ENCODE results near the gene PCSK7.

DNA sequence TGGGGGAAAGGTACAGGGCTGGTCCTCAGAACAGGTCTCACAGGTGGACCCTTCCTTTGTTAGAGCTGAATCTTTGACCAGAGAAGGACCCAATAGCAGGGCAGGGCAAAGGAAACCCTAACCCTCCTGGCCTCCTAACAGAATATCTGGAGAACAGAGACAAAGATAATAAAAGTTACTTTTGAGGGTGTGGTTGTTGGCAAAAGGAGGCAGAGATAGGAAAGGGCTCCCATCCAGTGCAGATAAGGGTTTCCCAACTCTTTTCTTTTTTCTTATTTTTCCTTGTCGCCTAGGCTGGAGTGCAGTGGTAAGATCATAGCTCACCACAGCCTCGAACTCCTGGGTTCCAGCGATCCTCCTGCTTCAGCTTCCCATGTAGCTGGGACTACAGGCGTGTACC is 11.9 kb downstream of the PCSK7 start:
- TF ChIP-seq, protein P1, sequence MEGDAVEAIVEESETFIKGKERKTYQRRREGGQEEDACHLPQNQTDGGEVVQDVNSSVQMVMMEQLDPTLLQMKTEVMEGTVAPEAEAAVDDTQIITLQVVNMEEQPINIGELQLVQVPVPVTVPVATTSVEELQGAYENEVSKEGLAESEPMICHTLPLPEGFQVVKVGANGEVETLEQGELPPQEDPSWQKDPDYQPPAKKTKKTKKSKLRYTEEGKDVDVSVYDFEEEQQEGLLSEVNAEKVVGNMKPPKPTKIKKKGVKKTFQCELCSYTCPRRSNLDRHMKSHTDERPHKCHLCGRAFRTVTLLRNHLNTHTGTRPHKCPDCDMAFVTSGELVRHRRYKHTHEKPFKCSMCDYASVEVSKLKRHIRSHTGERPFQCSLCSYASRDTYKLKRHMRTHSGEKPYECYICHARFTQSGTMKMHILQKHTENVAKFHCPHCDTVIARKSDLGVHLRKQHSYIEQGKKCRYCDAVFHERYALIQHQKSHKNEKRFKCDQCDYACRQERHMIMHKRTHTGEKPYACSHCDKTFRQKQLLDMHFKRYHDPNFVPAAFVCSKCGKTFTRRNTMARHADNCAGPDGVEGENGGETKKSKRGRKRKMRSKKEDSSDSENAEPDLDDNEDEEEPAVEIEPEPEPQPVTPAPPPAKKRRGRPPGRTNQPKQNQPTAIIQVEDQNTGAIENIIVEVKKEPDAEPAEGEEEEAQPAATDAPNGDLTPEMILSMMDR (IDR thresholded peaks at IDR 0.05), result no peak
- TF ChIP-seq EZH2phosphoT487 (IDR thresholded peaks at IDR 0.05) (no peak), EZH2 (IDR thresholded peaks at IDR 0.05) (no peak)

Measured in neural progenitor cell (in vitro differentiated cells).